Caki2 (cell line): Measurements from ENCODE around the gene LAPTM5. TPM values are rescaled to one million over a fixed set of nuclear protein-coding genes. Genes with fewer than 3 reads are reported as not detected.

ENCODE experiments used
- DNase-seq: peaks from one replicate; pipeline ENCODE4 v3.0.0-alpha.2; 2015; ENCODE audit warnings: low read depth
- in situ Hi-C: cut with HindIII; loops from 2 replicates; pipeline ENCODE4 v1.10.0; 2016; ENCODE audit warnings: low sequenced_read_pairs, low pct_unique_long_range_greater_than_20kb, mixed read lengths
- total RNA-seq: library from RNA; depleted of rRNA; stranded (reverse); fragments of >200 nt; shearing (Covaris generic); gene quantifications from 2 replicates; pipeline ENCODE4 v1.2.3, GENCODE V29; 2014; ENCODE audit warnings: low replicate concordance

The LAPTM5 gene
- total RNA-seq, 1 experiment from 2014 or later = 0.17 TPM

GRCh38 chr1:30788580-30789387 lies 31.2 kb upstream of the LAPTM5 start:
- DNase-seq = no peak
- in situ Hi-C loops = no loop called here

DNA sequence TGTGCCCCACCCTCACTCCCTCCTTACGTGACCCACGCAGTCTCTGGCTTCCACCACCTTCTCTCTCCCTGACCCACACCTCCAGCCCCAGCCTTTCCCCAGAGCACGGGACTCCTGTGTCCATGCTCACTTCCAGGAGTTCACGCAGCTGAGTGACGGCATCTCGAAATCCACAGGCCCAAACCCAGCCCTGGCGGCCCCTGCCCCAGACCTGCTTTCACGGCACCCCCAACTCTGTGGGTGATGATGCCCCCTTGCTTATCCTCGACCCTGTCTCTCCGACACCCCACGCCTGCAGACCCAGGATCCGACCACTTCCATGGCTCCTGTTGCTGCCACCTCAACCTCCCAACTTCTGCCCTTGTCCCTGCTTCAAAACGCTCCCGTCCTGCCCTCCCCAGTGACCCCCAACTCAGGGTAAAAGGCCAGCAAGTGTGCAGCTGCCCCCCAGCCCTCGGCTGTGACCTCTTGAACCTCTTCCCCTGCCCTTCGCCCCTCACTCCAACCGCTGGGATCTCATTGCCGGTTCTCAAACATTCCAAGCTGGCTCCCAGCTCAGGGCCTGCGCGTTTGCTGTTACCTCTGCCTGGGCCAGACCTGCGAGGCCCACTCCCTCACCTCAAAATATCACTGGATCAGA lies 30.4 kb upstream of the LAPTM5 start:
- in situ Hi-C loops = no loop called here
- DNase-seq = no peak

GRCh38 chr1:30787266-30787665 lies 29.7 kb upstream of the LAPTM5 start:
- in situ Hi-C loops = no loop called here
- no peak for DNase-seq

DNA sequence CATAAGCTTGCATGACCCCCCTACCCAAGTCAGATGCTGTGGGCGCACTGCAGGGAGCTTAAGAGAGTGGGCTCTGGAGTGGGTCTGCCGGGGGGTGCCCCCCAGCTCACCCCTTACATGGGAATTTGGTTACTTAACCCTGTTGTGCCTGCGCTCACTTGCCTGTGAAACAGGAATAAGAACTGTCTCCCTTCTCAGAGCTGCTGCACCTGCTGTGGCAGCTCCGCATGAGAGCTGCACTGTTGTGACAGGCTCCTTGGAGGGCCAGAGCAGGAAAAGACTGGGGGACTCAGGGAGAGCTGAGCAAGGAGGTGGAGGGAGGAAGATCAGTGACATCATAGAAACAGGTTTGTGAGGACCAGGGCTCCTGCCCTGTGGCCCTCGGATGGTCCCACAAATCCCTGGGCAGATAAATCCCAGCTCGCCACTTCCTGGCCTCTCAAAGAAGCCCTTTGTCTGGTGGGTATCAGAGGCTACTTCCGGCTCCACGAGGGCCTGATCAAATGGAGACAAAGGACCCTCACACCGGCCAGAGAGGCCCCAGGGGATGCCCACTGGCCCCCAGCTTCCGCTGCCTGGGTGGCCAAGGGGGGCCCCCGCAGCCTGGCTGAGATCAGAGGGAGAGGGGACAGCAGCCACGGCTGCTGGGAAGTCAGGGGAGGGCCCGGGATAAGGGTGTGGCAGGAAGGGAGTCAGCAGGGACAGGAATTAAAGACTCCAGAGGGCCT lies 28.9 kb upstream of the LAPTM5 start:
- DNase-seq = no peak
- in situ Hi-C loops = no loop called here

GRCh38 chr1:30785714-30786113 lies 28.1 kb upstream of the LAPTM5 start:
- no peak for DNase-seq
- in situ Hi-C loops = no loop called here

DNA sequence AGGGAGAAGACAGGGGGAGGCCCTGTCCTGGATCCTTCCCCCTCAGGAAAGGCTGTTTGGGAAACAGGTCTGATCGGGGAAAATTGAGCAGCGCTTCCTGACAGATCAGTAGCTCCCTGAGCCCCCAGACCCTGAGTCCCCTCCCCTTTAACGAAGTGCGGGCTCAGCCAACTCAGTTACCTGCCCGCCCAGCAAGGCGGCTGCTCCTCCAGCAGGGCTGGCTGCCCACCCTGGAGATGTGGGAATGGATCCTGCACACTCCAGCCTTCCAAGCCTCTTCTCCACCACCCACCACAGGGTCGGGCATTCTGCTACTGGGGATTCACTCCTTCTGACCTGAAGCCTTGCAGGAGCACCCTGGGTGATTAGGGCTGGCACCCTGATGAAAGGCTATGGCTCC lies 27.6 kb upstream of the LAPTM5 start:
- DNase-seq = no peak
- in situ Hi-C loops = no loop called here

DNA sequence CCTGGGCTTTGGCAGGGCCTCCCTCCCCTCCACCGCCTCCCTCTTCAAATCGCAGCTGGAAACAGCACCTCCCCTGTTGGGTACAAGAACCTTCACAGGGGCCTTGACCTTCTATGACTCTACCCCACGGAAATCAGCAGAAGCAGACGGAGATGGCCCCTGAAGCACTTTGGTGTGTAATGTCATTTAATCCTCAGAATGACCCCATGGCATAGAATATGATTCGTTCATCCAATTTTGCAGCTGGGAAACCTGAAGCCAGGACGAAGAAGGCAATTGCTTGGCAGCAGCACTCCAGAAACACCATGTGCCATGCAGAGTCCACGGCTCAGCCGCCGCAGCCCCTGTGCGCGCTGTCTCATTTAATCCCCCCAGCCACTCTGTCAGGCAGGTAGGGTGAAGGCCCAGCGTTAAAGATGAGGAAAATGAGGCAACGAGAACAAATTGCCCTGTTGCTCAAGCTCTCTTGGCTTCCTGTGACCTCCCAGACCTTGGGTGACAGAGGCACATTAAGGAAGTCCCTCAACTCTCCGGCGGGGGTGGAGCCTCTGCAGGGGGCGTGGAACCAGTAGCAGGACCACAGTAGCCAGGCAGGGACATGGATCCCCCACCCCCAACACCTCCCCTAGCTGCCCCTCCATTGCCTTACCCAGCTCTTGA lies 25.8 kb upstream of the LAPTM5 start:
- DNase-seq = no peak
- in situ Hi-C loops = no loop called here

- peak; percentile 29 for DNase-seq
- in situ Hi-C loops = no loop called here
Observed at GRCh38 chr1:30782361-30783255, 25.0 kb upstream of the LAPTM5 start.

- DNase-seq = no peak
- in situ Hi-C loops = no loop called here
Observed at GRCh38 chr1:30781906-30782305, 24.3 kb upstream of the LAPTM5 start.

DNA sequence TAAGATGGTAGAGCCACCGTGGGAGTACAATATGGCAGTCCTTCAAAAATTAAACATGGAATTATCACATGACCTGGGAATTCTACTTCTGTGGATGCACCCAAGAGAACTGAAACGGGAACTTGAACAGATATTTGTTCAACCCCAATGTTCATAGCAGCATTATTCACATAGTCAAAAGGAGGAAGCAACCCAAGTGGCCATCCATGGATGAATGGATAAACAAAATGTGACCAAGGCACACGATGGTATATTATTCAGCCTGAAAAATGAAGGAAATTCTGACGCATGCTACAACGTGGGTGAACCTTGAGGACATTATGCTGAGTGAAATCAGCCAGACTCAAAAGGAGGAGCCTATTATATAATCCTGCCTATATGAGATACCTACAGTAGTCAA lies 22.8 kb upstream of the LAPTM5 start:
- in situ Hi-C loops = no loop called here
- no peak for DNase-seq

DNA sequence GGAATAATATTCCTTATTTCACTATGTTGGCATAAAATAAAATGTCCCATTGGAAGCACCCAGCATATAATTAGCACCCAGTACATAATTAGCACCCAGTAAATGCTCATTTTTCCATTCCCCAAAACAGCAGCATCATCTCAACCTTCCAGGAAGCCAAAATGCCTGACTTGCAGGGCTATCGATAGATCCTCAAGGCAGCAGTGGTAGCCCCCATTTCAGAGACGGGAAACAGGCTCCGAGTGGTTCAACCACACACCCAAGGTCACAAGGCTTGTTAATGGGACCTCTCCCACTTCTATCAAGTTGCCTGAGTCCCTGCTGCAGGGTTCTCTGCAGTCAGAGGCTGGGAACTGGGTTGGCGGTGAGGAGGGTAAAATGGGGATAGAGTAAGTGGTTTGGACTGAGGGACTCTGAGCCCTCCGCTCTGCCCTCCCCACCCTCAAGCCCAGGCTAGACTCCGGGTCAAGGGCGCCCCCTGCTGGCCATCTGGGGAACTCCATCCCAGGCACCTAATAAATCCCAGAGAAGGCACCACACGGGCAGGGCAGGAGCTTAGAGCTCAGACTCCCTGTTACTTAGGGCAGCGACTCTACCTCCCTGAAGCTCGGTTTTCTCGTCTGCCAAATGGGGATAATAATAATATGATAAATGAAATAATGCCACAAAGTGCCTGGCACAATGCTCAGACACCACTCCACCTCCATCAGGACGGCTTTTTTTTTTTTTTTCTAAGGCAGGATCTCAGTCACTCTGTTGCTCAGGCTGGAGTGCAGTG lies 21.9 kb upstream of the LAPTM5 start:
- in situ Hi-C loops = no loop called here
- peak; percentile 72 for DNase-seq

DNA sequence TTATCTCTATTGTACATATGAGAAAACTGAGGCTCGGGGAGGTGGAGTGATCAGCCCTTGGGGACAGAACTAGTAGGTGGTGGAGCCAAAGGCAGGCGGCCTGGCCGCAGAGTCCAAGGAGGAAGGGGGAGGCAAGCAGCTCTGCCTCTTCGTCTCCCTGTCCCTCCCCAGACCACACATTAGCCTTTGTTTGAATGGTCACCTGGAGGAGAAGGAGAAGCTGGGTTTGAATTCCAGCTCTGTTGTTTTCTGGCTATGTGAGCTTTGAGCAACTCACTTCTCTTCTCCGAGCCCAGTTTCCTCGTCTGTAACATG lies 21.4 kb upstream of the LAPTM5 start:
- in situ Hi-C loops = no loop called here
- DNase-seq = no peak

- peak; percentile 95 for DNase-seq
- in situ Hi-C loops = no loop called here
Observed at GRCh38 chr1:30778154-30778978, 20.8 kb upstream of the LAPTM5 start.

DNA sequence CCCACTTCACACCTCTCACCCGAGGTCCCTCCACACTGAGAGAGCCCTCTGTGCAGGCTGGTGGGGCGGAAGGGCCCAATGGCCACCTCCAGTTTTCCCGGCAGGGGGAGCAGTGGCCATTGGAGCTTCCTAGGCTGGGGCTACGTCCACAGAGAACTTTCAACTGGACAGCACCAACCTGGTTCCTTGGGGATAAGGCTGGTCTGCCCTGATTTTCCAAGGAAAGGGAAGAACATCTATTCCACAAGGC lies 20.3 kb upstream of the LAPTM5 start:
- in situ Hi-C loops = no loop called here
- DNase-seq = no peak

DNA sequence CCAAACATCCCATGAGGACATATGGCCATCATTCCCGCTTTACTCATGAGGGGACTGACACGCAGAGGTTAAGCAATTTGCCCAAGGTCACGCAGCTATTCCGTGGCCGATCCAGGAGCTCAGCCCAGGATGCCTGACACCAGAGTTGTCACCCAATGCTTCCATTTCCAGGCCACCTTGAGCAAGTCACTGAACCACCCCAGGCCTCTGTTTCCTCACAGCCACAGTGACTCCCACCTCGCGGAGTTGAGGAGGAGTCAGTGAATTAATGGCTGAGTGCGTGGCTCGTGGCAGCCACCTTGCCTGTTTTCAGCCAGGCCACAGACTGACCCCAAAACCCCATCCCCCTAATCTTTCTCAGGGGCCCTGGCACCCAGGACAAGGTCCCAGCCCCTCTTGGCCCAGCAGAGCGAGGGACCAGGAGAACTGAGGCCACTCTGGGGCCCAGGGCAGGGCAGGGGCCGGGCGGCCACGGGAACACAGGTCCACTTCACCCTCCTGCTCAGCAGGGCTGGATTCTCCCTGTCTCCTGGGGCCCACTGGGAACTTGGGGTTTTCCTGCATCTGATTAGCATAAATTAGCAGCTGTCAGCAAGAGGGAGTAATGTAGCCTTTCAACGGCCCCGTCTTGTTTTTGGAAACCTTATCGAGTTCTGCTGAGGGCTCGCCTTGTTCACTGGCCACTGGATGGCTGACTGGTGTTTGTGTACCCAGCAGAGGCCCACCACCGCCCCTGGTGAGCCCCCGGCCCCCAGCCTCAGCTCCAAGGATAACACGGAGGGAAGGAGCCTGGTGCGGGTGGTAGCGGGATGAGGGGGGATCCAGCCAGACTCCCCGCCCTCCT lies 19.7 kb upstream of the LAPTM5 start:
- no peak for DNase-seq
- in situ Hi-C loops = no loop called here
